GM06990 (cell line): ENCODE measurements around the gene ARHGAP23.
"Not testable (repeated sequence)": the region's sequence is repeated elsewhere in the genome, so short reads cannot be mapped to it uniquely, and the experiment has no call there.

ENCODE experiments used
- DNase-seq: peaks from one replicate; pipeline ENCODE4 v3.0.0-alpha.2; 2011; ENCODE audit not compliant: insufficient read length; ENCODE audit errors: extremely low read depth
- H3K27me3 ChIP-seq: replicated peaks from 2 replicates; pipeline ENCODE4 v1.6.0; 2011; ENCODE audit warnings: low read length; ENCODE audit not compliant: control insufficient read depth, insufficient read depth
- H3K36me3 ChIP-seq: 2 replicates; pipeline ENCODE4 v1.5.1; 2011; ENCODE audit warnings: low read length; ENCODE audit not compliant: control insufficient read depth, insufficient read depth
- H3K4me3 ChIP-seq: replicated peaks from 2 replicates; pipeline ENCODE4 v1.5.1; 2011; ENCODE audit warnings: low read depth, mild to moderate bottlenecking, control low read depth, low read length
- CTCF ChIP-seq: IDR thresholded peaks from 2 replicates; pipeline ENCODE4 v1.5.1; 2011; ENCODE audit warnings: low read length, control low read depth, mild to moderate bottlenecking, inconsistent platforms; ENCODE audit not compliant: insufficient read depth, poor library complexity, severe bottlenecking

The ARHGAP23 gene

GRCh38 chr17:38467491-38467890 lies 39.2 kb downstream of the ARHGAP23 start:
- TF ChIP-seq CTCF, result no peak
- peaks cover 1% of the 10 kb centered on the region for H3K36me3 ChIP-seq

GRCh38 chr17:38469875-38470274 lies 41.6 kb downstream of the ARHGAP23 start:
- no peak for DNase-seq
- Histone ChIP-seq H3K4me3 (no peak overlapping the region), H3K27me3 (no peaks in the 10 kb centered on the region), H3K36me3 (no peaks in the 10 kb centered on the region)
- no peak for TF ChIP-seq CTCF

More at GRCh38 chr17:38467491-38467890, 39.2 kb downstream of the ARHGAP23 start:
- no peak overlapping the region for H3K4me3 ChIP-seq
- H3K27me3 ChIP-seq, result no peaks in the 10 kb centered on the region
- DNase-seq, result no peak

GRCh38 chr17:38471253-38471652 lies 43.0 kb downstream of the ARHGAP23 start:
- H3K4me3 ChIP-seq, H3K27me3 ChIP-seq, H3K36me3 ChIP-seq, DNase-seq: not testable (repeated sequence)

GRCh38 chr17:38474666-38475065 lies 46.4 kb downstream of the ARHGAP23 start:
- H3K27me3 ChIP-seq, H3K36me3 ChIP-seq, DNase-seq, H3K4me3 ChIP-seq: not testable (repeated sequence)
- peak; percentile 45 for TF ChIP-seq CTCF

- TF ChIP-seq CTCF, result no peak
- H3K36me3 ChIP-seq, result no peaks in the 10 kb centered on the region
These were observed 48.3 kb downstream of the ARHGAP23 start for GRCh38 chr17:38476549-38476948.

GRCh38 chr17:38477417-38477816 lies 49.2 kb downstream of the ARHGAP23 start:
- DNase-seq, H3K27me3 ChIP-seq, H3K36me3 ChIP-seq, H3K4me3 ChIP-seq: not testable (repeated sequence)

More at GRCh38 chr17:38476549-38476948, 48.3 kb downstream of the ARHGAP23 start:
- Histone ChIP-seq H3K27me3 (no peaks in the 10 kb centered on the region), H3K4me3 (no peak overlapping the region)
- no peak for DNase-seq

GRCh38 chr17:38477951-38478350 lies 49.7 kb downstream of the ARHGAP23 start:
- H3K4me3 ChIP-seq, H3K27me3 ChIP-seq, DNase-seq, H3K36me3 ChIP-seq: not testable (repeated sequence)

GRCh38 chr17:38478667-38479066 lies 50.4 kb downstream of the ARHGAP23 start:
- not testable (repeated sequence) for H3K4me3 ChIP-seq, H3K36me3 ChIP-seq, H3K27me3 ChIP-seq, DNase-seq

GRCh38 chr17:38482039-38482699 lies 53.9 kb downstream of the ARHGAP23 start:
- H3K27me3 ChIP-seq, DNase-seq, H3K4me3 ChIP-seq, H3K36me3 ChIP-seq: not testable (repeated sequence)

- H3K4me3 ChIP-seq, H3K27me3 ChIP-seq, DNase-seq, H3K36me3 ChIP-seq: not testable (repeated sequence)
These were observed 54.4 kb downstream of the ARHGAP23 start for GRCh38 chr17:38482700-38483043.
